ENCODE data around the gene ANKFN1.
A peak's percentile ranks its signal among the peaks of the same experiment; 100 is the strongest.

ANKFN1 gene, protein sequence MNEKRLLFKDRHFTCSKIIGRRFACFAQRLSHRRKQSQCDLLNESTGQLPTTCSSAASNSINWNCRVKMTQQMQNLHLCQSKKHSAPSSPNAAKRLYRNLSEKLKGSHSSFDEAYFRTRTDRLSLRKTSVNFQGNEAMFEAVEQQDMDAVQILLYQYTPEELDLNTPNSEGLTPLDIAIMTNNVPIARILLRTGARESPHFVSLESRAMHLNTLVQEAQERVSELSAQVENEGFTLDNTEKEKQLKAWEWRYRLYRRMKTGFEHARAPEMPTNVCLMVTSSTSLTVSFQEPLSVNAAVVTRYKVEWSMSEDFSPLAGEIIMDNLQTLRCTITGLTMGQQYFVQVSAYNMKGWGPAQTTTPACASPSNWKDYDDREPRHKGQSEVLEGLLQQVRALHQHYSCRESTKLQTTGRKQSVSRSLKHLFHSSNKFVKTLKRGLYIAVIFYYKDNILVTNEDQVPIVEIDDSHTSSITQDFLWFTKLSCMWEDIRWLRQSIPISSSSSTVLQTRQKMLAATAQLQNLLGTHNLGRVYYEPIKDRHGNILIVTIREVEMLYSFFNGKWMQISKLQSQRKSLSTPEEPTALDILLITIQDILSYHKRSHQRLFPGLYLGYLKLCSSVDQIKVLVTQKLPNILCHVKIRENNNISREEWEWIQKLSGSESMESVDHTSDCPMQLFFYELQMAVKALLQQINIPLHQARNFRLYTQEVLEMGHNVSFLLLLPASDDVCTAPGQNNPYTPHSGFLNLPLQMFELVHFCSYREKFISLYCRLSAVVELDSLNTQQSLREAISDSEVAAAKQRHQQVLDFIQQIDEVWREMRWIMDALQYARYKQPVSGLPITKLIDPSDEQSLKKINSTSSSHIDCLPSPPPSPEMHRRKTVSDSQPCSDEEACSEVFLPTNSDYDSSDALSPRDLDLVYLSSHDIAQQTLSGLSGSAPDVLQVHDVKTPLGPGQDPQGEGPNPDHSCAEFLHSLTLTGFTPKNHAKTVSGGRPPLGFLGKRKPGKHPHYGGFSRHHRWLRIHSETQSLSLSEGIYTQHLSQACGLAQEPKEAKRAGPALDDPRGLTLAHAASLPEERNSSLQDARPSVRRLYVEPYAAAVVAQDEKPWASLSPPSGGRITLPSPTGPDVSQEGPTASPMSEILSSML

DNA sequence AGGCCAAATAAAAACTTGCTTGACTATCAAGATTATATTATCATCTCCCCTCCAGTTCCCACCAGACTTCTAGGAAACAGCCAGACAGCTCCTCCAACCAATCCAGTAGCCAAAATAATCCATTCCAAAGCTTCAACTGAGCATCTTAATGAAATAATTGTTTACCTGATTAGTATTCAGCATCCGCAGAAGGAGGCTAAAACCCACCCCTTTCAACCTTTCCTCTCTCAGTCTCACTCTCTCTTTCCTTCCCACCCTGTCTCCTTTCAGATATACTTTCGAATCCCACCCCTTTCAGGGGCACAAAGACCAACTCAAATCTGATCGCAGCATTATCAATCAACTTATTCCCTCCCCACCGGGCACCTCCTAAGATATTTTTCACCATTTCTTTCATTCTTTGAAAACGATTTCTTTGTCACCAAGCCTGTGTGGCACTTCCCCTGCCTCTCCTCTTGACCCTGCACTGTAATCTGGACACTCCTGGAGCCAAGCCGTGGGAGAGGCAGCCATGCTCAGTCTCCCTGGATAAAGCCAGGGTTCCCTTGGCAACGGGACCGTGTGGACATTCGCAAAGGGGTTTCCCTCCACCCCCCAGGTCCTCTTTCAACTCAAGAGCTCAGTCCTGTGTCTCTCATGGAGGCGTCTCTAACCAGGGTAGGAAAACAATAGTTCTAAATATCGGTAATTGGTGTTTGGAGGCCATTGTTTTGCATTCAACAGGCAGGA, at the start of gene ANKFN1:
Gene ANKFN1, plus strand, starts transcription at position 602 of the 729 bp plus-strand sequence. CDS start 59,193 bp downstream, outside the sequence.
- peak in 14 of 56 donors; percentile 3 to 39 (median 14) for DNase-seq

DNA sequence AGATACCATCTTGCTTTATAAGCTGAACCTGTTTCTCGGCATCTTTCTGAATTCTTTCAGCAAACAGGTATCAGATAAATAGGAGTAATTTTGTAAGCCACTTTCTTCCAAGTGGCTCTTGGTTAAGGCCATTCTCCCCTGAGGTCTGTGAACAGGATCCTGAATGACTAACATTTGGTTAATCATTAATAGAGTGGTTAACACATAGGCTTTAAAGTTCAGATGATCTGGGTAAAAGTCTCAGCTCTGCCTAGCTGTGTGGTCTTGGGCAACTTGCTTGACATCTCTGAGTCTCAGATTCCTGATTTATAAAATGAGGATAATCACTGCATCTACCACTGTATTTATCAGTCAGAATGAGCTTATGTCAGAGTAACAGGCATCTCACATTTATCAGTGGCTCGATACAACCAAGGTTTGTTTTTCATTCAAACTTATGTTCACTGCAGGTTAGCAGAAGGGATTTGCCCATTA, 44.4 kb upstream of the ANKFN1 start:
- DNase-seq: no peak

DNA sequence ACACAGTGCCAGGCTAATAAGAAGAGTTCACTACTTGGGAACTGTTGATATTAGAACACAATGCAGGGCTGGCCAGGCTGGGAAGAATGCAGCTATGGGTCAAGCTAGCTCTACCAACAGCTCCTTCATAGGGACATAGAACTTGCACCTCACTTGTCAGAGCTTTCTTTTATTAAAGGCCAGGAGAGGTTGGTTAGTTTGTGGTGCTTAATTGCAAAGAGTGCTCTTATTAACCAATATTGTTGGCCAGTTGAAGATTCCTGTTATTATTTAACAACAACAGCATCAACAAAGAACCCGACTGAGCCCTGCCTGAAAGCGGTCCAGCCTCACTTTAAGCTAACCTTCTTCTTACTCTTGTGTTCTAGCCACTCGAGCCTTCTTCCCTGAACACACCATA, 43.4 kb upstream of the ANKFN1 start:
- DNase-seq: no peak

DNA sequence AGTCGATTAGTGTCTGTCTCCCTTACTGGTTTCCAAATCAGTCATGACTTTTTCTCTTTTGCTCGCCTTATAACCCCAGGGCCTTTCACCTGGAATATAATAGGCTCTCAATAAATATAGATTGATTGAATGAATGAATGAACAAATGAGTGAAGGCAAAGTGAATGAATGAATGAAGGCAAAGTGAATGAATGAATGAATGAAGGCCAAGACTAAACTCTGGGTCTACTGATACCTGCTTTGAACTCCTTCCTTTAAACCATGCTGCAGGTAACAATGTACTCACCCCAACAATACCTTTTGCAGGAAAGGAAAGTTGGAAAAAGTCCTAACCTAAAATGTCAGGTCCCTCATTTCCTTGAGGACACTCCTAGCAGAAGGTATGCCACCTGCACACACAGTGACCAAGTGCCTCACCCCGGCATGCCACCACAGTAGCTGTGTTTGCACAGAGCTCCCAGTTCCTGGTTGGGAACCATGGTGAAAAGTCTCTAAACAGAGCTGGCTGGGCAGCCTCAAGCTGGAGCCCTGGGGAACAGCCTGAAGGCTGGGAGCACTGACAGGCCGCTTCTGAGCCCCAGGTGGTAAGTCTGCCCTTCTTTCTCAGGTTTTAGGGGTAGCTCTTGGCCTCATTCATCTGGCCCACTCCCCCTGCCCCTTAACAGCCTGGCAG, 42.7 kb upstream of the ANKFN1 start:
- no peak for DNase-seq

DNA sequence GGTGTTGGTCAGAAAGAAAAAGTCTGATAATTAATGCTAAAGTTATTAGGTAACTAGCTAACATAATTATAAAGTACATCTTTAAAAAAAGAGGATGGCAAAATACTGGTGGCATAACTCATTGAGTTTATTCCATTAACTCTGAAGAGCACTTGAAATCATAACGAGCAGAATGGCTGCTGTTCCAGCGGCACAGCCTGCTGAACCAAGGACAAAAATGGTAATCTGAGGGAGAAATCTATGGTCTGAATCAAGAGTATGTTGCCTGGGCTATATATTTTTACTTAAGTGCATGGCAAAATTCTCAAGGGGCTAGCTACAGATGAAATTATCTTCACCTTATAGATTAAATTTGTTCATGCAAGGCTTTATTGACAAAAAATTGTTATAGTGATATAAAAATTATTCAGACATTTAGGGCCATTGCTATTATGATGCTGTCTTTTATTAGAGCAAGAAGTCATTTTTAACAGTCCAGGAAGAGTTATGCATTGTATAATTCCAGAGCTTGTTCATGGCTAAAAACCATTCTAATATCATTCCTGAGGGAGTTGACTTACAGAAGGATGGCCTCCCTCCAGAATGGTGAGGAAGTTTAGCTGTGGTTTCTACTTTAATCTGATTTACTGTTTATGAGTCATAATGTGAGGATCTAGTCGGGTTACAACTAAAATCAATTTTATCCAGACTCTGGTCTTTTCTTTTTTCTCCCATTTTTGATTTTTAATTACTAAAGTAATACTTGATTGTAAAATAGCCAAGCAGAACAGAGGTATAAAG, 41.4 kb upstream of the ANKFN1 start:
- no peak for DNase-seq

DNA sequence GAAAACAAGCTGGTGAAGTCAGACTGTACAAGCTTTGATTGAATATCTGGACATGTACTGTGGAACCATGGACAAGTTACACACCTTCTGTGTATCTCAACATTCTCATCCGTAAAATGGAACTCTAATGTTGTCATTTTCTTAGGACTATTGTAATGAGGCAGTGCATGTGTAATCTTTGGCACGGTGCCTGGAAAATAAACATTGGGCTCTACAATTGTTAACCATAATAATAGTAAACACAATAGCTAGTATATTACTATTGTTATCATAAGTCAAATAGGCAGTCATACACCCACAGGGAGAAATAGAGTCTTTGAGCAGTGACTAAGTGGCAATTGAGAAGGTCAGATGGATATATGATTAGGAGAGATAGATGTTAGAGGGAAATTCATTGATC, 39.8 kb upstream of the ANKFN1 start:
- DNase-seq: no peak

DNA sequence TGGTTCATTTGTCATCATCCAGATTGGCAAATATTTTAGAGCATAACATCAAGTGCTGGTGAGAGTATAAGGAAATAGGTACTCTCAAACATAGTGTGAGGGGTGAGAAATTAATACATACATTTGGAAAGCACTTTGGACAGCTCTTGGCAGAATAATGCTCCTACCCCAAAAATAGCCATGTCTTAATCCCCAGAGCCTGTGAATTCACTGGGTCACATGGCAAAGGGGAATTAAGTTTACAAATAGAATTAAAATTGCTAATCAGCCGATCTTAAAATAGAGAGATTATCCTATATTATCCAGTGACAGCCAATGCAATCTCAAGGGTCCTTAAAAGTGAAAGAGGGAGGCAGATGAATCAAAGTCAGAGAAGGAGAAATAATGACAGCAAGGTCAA, 38.8 kb upstream of the ANKFN1 start:
- DNase-seq: no peak

DNA sequence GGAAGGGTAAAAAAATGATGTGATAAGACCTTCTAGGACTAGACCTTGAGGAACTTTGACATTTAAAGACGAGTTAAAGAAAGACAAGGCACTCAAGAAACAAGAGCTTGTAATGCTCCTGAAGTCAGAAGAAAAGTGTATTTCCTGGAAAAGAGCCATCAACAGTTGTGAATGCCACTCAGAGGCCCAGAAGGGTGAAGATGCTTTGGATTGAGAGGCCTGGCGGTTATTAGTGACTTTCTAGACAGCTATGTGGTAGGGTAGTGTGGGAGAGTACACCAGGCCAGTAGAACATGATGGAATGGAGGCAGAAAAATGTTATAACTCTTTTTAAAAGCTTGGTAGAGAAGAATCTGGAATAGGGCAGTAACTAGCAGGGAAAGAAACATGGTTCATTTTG, 34.1 kb upstream of the ANKFN1 start:
- DNase-seq: no peak

DNA sequence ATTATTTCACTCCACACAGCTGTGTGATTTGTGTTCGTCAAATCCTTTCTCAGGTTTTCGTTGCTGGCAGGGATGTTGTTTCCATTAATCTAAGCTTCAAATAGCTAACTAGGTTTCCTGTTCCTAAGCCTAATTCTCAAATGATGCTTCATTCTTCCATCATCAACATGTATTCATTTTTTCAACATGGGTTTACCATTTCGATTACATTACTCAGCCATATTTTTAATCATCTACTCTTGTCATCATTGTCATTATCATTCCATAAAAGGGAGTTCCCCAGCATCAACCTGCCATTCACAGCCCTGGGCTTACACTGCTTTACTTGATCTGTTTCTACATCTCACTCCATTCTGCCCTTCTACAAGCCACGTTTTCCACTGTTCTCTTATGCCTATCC, 33.3 kb upstream of the ANKFN1 start:
- no peak for DNase-seq

DNA sequence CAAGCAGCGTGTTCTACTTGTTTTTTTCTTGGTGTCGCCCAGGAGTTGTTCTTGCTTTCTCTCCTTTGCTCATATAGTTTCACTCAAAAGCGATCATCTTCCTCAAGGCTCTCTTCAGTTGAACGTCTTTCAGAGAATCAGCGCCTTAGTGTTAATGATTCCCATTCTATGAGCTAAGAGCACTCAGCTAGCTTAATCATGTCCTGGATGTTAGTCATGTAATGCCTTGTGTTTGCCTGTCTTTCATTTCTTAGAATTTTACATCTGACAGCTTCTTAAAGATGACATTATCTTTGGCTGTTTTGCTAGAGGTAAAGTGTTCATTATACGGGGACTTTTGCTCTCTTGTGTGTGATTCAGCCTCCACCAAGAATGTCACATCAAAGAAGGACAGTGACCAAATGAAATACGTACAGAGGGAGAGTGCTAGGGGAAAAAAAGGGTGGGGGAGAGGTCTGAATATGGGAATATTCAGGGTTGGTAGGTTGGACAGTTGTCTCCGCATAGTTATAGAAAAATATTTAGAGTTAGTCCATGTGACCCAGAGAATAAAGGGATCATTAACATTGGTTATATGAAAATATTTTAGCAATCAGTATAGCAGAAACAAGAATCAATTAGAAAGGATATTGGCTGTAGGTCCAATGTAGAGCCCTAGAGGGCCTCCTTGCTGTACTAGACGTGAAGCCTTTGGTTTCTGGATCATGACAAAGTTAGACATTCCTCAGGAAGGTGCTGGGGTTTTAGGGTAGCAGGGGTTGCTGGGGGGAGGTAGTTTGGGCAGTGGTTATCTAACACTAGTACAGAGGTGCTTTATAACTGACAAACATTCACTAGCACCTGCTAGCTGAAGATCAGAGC, 31.9 kb upstream of the ANKFN1 start:
- no peak for DNase-seq

DNA sequence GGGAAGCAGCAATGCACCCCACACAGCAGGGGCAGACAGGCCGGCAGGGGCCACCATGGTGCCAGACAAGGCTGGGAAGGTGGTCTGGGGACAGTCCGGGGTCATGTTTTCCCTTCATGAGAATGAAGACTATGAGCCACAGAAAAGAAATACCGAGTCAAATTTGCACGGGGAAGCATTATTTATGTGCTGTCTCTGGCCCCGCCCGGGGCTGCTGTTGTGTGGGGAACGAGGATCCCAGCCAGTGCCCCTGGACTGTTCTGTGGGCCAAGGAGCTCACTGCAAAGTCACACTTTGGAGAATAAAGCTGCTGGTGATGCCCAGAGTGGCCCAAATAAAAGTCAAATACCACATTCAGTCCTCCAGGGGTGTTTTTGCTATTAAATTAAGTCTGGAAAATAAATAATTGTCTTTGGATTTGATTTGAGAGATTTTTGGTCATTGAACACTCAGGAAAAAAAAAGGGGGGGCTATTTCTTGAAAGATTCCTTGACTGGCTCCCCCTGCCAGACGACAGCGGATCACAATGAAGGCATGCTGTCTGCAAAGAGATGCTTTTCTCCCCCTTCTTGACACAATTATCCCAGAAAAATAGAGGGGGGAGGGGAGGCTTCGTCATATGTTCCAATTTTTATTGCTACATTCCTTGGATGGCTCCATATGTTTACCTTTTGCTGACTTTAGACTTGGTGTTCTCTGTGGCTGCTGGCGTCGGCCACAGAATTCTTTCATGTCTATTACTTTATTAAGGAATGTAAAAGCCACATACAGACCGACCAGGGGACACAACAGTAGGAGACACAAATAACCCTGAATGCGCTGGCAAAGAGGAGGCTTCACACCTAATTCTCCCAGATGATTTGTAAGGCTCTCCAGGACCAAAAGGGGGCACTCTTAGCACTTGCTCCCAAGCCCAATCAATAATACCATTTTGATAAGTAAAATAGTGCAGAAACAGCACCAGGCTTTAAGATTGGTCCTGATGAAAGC, 27.1 kb upstream of the ANKFN1 start:
- DNase-seq: peak in 2 of 56 donors; percentile 2 to 3

DNA sequence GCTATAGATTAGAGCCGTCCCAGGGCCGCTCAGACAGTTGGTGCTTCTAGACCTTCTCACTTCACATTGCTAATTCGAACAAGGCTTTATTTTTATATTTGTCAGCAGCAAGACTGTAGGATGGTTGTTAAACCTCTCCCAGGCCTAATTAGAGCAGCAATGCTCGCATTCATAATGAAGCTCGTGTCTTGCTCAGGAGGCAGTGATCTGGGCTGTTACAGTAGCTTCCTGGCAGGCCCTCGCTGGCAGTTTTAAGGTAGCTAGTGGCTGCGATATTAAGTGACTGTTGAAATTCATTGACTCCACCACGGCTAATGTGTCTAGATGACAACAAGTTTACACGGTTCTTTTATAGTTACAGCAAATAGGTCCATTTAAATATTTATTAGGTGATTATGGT, 23.2 kb upstream of the ANKFN1 start:
- peak in 8 of 56 donors; percentile 2 to 38 (median 12) for DNase-seq

DNA sequence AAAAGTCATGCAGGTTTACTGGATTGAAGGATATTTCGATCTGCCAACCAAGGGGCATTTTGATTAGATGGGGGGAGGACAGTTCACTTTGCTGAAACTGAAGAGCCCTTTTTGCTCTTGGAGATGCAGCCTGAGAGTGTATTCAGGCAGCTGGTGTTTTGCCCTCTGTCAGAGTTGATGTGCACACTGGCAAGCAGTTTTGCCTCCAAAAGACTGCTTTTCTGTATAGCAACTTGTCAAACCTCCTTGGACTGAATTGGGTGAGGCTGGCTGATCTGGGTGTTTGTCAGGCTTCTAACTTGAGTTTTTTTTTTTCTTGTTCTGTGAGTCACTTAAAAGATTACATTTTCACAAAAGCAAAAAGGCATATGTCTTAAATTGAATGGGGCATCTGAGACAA, 22.6 kb upstream of the ANKFN1 start:
- DNase-seq: peak in 1 of 56 donors; percentile 6

DNA sequence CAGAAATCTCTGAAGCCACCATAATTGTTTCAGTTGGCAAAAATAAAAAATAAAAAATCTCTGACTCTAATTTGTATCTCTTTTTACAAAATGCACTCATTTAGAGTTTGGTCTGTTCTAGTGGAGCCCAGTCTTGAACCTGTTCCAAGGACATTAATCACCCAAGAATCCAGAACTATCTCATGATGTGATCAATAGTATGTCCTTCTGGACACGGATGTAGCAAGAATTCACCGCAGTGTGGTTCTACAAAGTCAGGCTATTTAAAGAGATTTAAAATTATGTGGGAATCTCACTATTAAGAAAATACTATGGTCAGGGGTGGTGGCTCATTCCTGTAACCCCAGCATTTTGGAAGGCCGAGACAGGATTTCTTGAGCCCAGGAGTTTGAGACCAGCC, 21.8 kb upstream of the ANKFN1 start:
- DNase-seq: no peak

DNA sequence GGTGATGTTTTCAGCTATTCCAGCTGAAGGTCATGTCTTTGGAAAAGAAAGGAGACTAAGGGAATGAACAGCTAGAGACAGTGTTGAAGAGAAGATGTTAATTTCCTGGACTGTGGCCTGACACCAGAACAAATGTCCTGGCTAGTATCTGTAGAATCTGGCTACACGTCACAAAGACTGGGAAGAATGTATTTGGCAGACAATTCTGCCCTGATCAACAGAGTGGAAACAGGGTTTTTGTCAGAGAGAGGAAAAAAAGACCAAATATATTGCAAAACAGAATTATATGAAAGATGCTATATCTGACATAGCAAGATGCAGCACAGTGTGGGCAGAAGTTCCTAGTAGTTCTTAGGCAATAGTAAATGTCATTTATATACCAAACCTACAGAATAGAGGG, 17.0 kb upstream of the ANKFN1 start:
- no peak for DNase-seq

DNA sequence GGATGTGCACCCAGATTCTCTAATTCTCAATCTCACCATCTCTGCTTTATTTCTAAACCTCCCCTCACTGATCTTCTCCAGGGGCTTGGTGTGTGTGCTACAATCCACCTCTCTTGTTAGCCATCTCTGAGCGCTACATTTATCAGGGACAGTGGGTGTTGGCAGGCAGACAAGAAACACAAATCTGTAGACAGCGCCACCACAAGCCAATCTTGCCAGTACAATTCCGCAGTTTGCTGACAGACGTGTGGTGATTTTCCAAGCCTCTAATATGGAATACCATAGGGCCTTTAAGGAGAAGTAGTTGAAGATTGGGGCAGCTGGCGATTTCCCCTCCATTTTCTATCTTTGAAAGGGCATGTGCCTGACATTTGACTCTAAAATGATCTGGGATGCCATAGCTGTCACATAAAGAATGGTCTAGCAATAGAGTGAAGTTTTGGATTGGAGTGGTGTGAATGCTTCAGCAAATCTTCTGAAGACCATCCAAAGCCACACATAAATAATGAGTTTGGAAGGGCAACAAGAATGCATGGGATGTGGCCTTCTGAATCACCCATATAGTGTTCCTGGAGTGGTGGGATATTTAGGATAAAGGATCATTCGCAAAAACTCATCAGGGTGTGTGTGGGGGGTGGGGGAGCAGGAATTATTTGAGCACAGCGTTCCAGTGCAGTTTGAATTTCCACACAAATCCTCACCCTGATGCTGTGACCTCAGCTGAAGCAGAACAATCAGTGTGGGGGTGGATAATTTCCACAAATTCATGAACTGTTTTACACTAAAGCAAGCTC, 12.0 kb upstream of the ANKFN1 start:
- DNase-seq: no peak
